Naive thymus-derived CD4-positive, alpha-beta T cell (primary cell): ENCODE measurements around the gene EXOC6B. TPM values are rescaled to one million over a fixed set of nuclear protein-coding genes. Genes with fewer than 3 reads are reported as not detected.

Experiments used
- ATAC-seq: fragments of 150-1000 bp; cut with Tn5 transposase; 2 replicates; pipeline ENCODE4 v1.10.0; 2021; ENCODE audit warnings: mild to moderate bottlenecking, moderate library complexity
- CTCF ChIA-PET: fragments of 350-600 bp; sonication (Branson Sonifier 250); formaldehyde crosslinking; loops from one replicate; lab custom pipeline; 2021; ENCODE audit warnings: antibody characterized with exemption; lab: Charles Lee
- POLR2A ChIA-PET: fragments of 350-600 bp; sonication (Branson Sonifier 250); formaldehyde crosslinking; loops from one replicate; lab custom pipeline; 2021; ENCODE audit warnings: antibody characterized with exemption, inconsistent platforms; lab: Charles Lee
- DNase-seq, 9 donors: peaks; one replicate each; pipeline versions ENCODE4 v3.0.0 to v3.0.0-alpha.2; 2020 to 2022; ENCODE audit warnings: mixed read lengths in 1 of 9
- H3K27ac ChIP-seq: one replicate; pipeline ENCODE4 v1.7.0; 2013; ENCODE audit warnings: mild to moderate bottlenecking, low read depth, low read length, moderate library complexity
- H3K27me3 ChIP-seq, 2 donors: one replicate each; pipeline ENCODE4 v1.7.0; 2013; ENCODE audit warnings: low read length in 2 of 2, mild to moderate bottlenecking in 2 of 2, moderate library complexity in 2 of 2; ENCODE audit not compliant: control insufficient read depth in 2 of 2, insufficient read depth in 2 of 2
- H3K36me3 ChIP-seq, 3 experiments: 1 replicate in 2 of 3; 2 replicates in 1 of 3; pipeline ENCODE4 v1.7.0; 2013; ENCODE audit warnings: low read length in 3 of 3, mild to moderate bottlenecking in 3 of 3, moderate library complexity in 1 of 3; ENCODE audit not compliant: insufficient read depth in 3 of 3, control insufficient read depth in 2 of 3
- H3K4me1 ChIP-seq, 2 donors: one replicate each; pipeline ENCODE4 v1.7.0; 2013; ENCODE audit warnings: low read length in 2 of 2, mild to moderate bottlenecking in 2 of 2, moderate library complexity in 1 of 2; ENCODE audit not compliant: control insufficient read depth in 2 of 2, insufficient read depth in 2 of 2
- H3K4me3 ChIP-seq: 2 replicates; pipeline ENCODE4 v1.7.0; 2013; ENCODE audit warnings: mild to moderate bottlenecking, low read length
- H3K9me3 ChIP-seq, 3 experiments: 1 replicate in 2 of 3; 2 replicates in 1 of 3; pipeline ENCODE4 v1.7.0; 2013; ENCODE audit warnings: low read length in 3 of 3; ENCODE audit not compliant: control insufficient read depth in 2 of 3
- H3K27ac Mint-ChIP-seq, 9 donors: one replicate each; pipeline ENCODE4 v1.8.0; 2020 to 2022; ENCODE audit warnings: mixed read lengths in 9 of 9, mild to moderate bottlenecking in 8 of 9, moderate library complexity in 5 of 9, inconsistent platforms in 2 of 9
- H3K27me3 Mint-ChIP-seq, 5 donors: one replicate each; pipeline ENCODE4 v1.8.0; 2021 to 2022; ENCODE audit warnings: mixed read lengths in 5 of 5, mild to moderate bottlenecking in 1 of 5
- H3K36me3 Mint-ChIP-seq, 5 donors: one replicate each; pipeline ENCODE4 v1.8.0; 2020 to 2022; ENCODE audit warnings: mixed read lengths in 5 of 5, mild to moderate bottlenecking in 3 of 5, inconsistent platforms in 1 of 5
- H3K4me1 Mint-ChIP-seq, 7 donors: one replicate each; pipeline ENCODE4 v1.8.0; 2020 to 2022; ENCODE audit warnings: mixed read lengths in 7 of 7, mild to moderate bottlenecking in 3 of 7, inconsistent platforms in 1 of 7
- H3K4me3 Mint-ChIP-seq, 10 donors: one replicate each; pipeline ENCODE4 v1.8.0; 2020 to 2022; ENCODE audit warnings: mild to moderate bottlenecking in 10 of 10, mixed read lengths in 10 of 10, moderate library complexity in 6 of 10, inconsistent platforms in 2 of 10
- H3K9me3 Mint-ChIP-seq, 11 donors: one replicate each; pipeline ENCODE4 v1.8.0; 2020 to 2022; ENCODE audit warnings: mixed read lengths in 11 of 11, mild to moderate bottlenecking in 4 of 11, inconsistent platforms in 1 of 11, moderate library complexity in 1 of 11
- intact Hi-C, 2 donors: fragments of 100-400 bp; cut with micrococcal nuclease; formaldehyde crosslinking; loops; one replicate each; pipeline ENCODE4 v1.15.1; 2023
- polyA plus RNA-seq, 2 donors: library from polyadenylated mRNA; unstranded; fragments of 300-500 nt; fragmentation: Illumina TruSeq; gene quantifications; one replicate each; pipeline ENCODE4 v1.2.3, GENCODE V29; 2021
- total RNA-seq, 6 experiments: library from RNA in 5 of 6; stranded (reverse) in 5 of 6; gene quantifications; 1 replicate in 5 of 6; 2 replicates in 1 of 6; pipeline ENCODE4 v1.2.3 and lab custom pipeline; 2021 to 2026

The EXOC6B gene
- total and polyA plus RNA-seq, 7 experiments from 2014 or later, result 3.5 to 21.9 (median 15.1) TPM

GRCh38 chr2:72347081-72347480 is 478.8 kb downstream of the EXOC6B start:
- intact Hi-C loops, result no loop called here
- Mint-ChIP-seq H3K4me3 (no peak overlapping the region), H3K27me3 (no peaks in the 10 kb centered on the region), H3K36me3 (peaks cover 0 to 29% (median 14%) of the 10 kb centered on the region in 5 donors), H3K9me3 (peaks cover 0 to 9% (median 2%) of the 10 kb centered on the region in 11 donors), H3K27ac (no peak overlapping the region), H3K4me1 (no peaks in the 10 kb centered on the region)
- peaks cover 0 to 2% (median 0%) of the 10 kb centered on the region in 3 experiments for H3K36me3 ChIP-seq
- no peaks in the 10 kb centered on the region for H3K4me1 ChIP-seq
- H3K27me3 ChIP-seq, result no peaks in the 10 kb centered on the region
- H3K9me3 ChIP-seq, result no peaks in the 10 kb centered on the region
- ChIA-PET CTCF (no interaction called here), POLR2A (no interaction called here)
- no peak for DNase-seq
- no peak for ATAC-seq
- H3K27ac ChIP-seq, result no peak overlapping the region
- no peak overlapping the region for H3K4me3 ChIP-seq

- H3K36me3 ChIP-seq, result no peaks in the 10 kb centered on the region
- H3K4me1 ChIP-seq, result no peaks in the 10 kb centered on the region
- ATAC-seq, result no peak
- CTCF ChIA-PET, result no interaction called here
- intact Hi-C loops, result no loop called here
- H3K27me3 Mint-ChIP-seq, result no peaks in the 10 kb centered on the region
- no peaks in the 10 kb centered on the region for H3K27me3 ChIP-seq
- peaks cover 0 to 2% (median 0%) of the 10 kb centered on the region in 7 donors for H3K4me1 Mint-ChIP-seq
- H3K4me3 Mint-ChIP-seq, result no peak overlapping the region
- DNase-seq, result no peak
- H3K27ac Mint-ChIP-seq, result no peak overlapping the region
- POLR2A ChIA-PET, result no interaction called here
- no peak overlapping the region for H3K4me3 ChIP-seq
- no peak overlapping the region for H3K27ac ChIP-seq
- no peaks in the 10 kb centered on the region for H3K9me3 ChIP-seq
- H3K9me3 Mint-ChIP-seq, result peaks cover 0 to 9% (median 2%) of the 10 kb centered on the region in 11 donors
- H3K36me3 Mint-ChIP-seq, result peaks cover 0 to 29% (median 6%) of the 10 kb centered on the region in 5 donors
Measured at GRCh38 chr2:72341639-72342038, 484.2 kb downstream of the EXOC6B start.

- H3K27me3 ChIP-seq, result no peaks in the 10 kb centered on the region
- intact Hi-C loops, result no loop called here
- Mint-ChIP-seq H3K4me3 (no peak overlapping the region), H3K9me3 (peaks cover 0 to 9% (median 2%) of the 10 kb centered on the region in 11 donors), H3K36me3 (peaks cover 0 to 28% (median 6%) of the 10 kb centered on the region in 5 donors), H3K27me3 (no peaks in the 10 kb centered on the region), H3K27ac (no peak overlapping the region), H3K4me1 (peaks cover 0 to 2% (median 0%) of the 10 kb centered on the region in 7 donors)
- H3K4me1 ChIP-seq, result no peaks in the 10 kb centered on the region
- H3K9me3 ChIP-seq, result no peaks in the 10 kb centered on the region
- ChIA-PET POLR2A (no interaction called here), CTCF (no interaction called here)
- no peak overlapping the region for H3K27ac ChIP-seq
- ATAC-seq (no peak), DNase-seq (no peak)
- no peak overlapping the region for H3K4me3 ChIP-seq
- H3K36me3 ChIP-seq, result no peaks in the 10 kb centered on the region
Measured at GRCh38 chr2:72340665-72341064, 485.2 kb downstream of the EXOC6B start.

- no peaks in the 10 kb centered on the region for H3K9me3 Mint-ChIP-seq
- no peaks in the 10 kb centered on the region for H3K4me1 ChIP-seq
- H3K4me3 Mint-ChIP-seq, result no peak overlapping the region
- DNase-seq (no peak), ATAC-seq (no peak)
- H3K27ac Mint-ChIP-seq, result no peak overlapping the region
- no peaks in the 10 kb centered on the region for H3K36me3 ChIP-seq
- CTCF ChIA-PET, result no interaction called here
- peaks cover 0 to 14% (median 0%) of the 10 kb centered on the region in 5 donors for H3K36me3 Mint-ChIP-seq
- H3K4me3 ChIP-seq, result no peak overlapping the region
- no peaks in the 10 kb centered on the region for H3K27me3 ChIP-seq
- POLR2A ChIA-PET, result no interaction called here
- no peaks in the 10 kb centered on the region for H3K27me3 Mint-ChIP-seq
- H3K9me3 ChIP-seq, result no peaks in the 10 kb centered on the region
- no peak overlapping the region for H3K27ac ChIP-seq
- intact Hi-C loops, result no loop called here
- H3K4me1 Mint-ChIP-seq, result peaks cover 0 to 2% (median 0%) of the 10 kb centered on the region in 7 donors
Measured at GRCh38 chr2:72338076-72338475, 487.8 kb downstream of the EXOC6B start.

GRCh38 chr2:72332720-72333119 is 493.1 kb downstream of the EXOC6B start:
- intact Hi-C loops, result no loop called here
- H3K36me3 Mint-ChIP-seq, result peaks cover 0 to 43% (median 9%) of the 10 kb centered on the region in 5 donors
- H3K36me3 ChIP-seq, result no peaks in the 10 kb centered on the region
- no peak overlapping the region for H3K4me3 Mint-ChIP-seq
- H3K4me3 ChIP-seq, result no peak overlapping the region
- CTCF ChIA-PET, result no interaction called here
- no peaks in the 10 kb centered on the region for H3K9me3 ChIP-seq
- DNase-seq, result no peak
- H3K4me1 ChIP-seq, result no peaks in the 10 kb centered on the region
- H3K27me3 ChIP-seq, result no peaks in the 10 kb centered on the region
- POLR2A ChIA-PET, result interaction anchor here (0.7 kb wide), 1 partner anchor 53 kb away, joined by 3 read pairs; no protein-coding TSS in a partner anchor
- H3K9me3 Mint-ChIP-seq, result peaks cover 0 to 2% (median 0%) of the 10 kb centered on the region in 11 donors
- H3K27ac Mint-ChIP-seq, result no peak overlapping the region
- no peak overlapping the region for H3K27ac ChIP-seq
- no peaks in the 10 kb centered on the region for H3K4me1 Mint-ChIP-seq
- ATAC-seq, result no peak
- no peaks in the 10 kb centered on the region for H3K27me3 Mint-ChIP-seq

- Histone ChIP-seq H3K36me3 (no peaks in the 10 kb centered on the region), H3K27ac (no peak overlapping the region), H3K27me3 (no peaks in the 10 kb centered on the region), H3K4me1 (no peaks in the 10 kb centered on the region), H3K9me3 (no peaks in the 10 kb centered on the region), H3K4me3 (no peak overlapping the region)
- ChIA-PET POLR2A (no interaction called here), CTCF (no interaction called here)
- Mint-ChIP-seq H3K4me1 (peaks cover 0 to 2% (median 0%) of the 10 kb centered on the region in 7 donors), H3K27ac (no peak overlapping the region), H3K9me3 (peaks cover 0 to 2% (median 0%) of the 10 kb centered on the region in 11 donors), H3K27me3 (no peaks in the 10 kb centered on the region), H3K4me3 (no peak overlapping the region), H3K36me3 (peaks cover 0 to 54% (median 13%) of the 10 kb centered on the region in 5 donors)
- ATAC-seq (no peak), DNase-seq (no peak)
- intact Hi-C loops, result no loop called here
Measured at GRCh38 chr2:72330652-72331051, 495.2 kb downstream of the EXOC6B start.

GRCh38 chr2:72326759-72327158 is 499.1 kb downstream of the EXOC6B start:
- peaks cover 0 to 6% (median 0%) of the 10 kb centered on the region in 11 donors for H3K9me3 Mint-ChIP-seq

More at GRCh38 chr2:72326759-72327158, 499.1 kb downstream of the EXOC6B start:
- Mint-ChIP-seq H3K4me1 (peaks cover 0 to 2% (median 0%) of the 10 kb centered on the region in 7 donors), H3K27ac (no peak overlapping the region), H3K4me3 (no peak overlapping the region), H3K27me3 (no peaks in the 10 kb centered on the region), H3K36me3 (peaks cover 0 to 65% (median 27%) of the 10 kb centered on the region in 5 donors)
- Histone ChIP-seq H3K27me3 (no peaks in the 10 kb centered on the region), H3K4me1 (no peaks in the 10 kb centered on the region), H3K27ac (no peak overlapping the region), H3K9me3 (no peaks in the 10 kb centered on the region), H3K36me3 (no peaks in the 10 kb centered on the region), H3K4me3 (no peak overlapping the region)
- intact Hi-C loops, result no loop called here
- DNase-seq (no peak), ATAC-seq (no peak)
- CTCF ChIA-PET, result no interaction called here
- POLR2A ChIA-PET, result no interaction called here
